Chondrocyte (in vitro differentiated cells): Measurements from ENCODE around the gene DMPK. TPM values are rescaled to one million over a fixed set of nuclear protein-coding genes. Genes with fewer than 3 reads are reported as not detected.

Source experiments
- DNase-seq: peaks from one replicate; pipeline ENCODE4 v3.0.0; 2021; ENCODE audit warnings: mixed read lengths, low spot score
- H3K27ac Mint-ChIP-seq: one replicate; pipeline ENCODE4 v1.8.0; 2021; ENCODE audit warnings: mild to moderate bottlenecking, moderate library complexity, mixed read lengths; ENCODE audit not compliant: unreplicated experiment
- H3K27me3 Mint-ChIP-seq: 2 replicates; pipeline ENCODE4 v1.8.0; 2021; ENCODE audit warnings: low read depth, mixed read lengths
- H3K36me3 Mint-ChIP-seq: 2 replicates; pipeline ENCODE4 v1.8.0; 2021; ENCODE audit warnings: low read depth, mixed read lengths
- H3K4me1 Mint-ChIP-seq: 2 replicates; pipeline ENCODE4 v1.8.0; 2021; ENCODE audit warnings: low read depth, mild to moderate bottlenecking, mixed read lengths
- H3K4me3 Mint-ChIP-seq: one replicate; pipeline ENCODE4 v1.8.0; 2021; ENCODE audit warnings: mild to moderate bottlenecking, moderate library complexity, mixed read lengths; ENCODE audit not compliant: unreplicated experiment
- H3K9me3 Mint-ChIP-seq: 2 replicates; pipeline ENCODE4 v1.8.0; 2021; ENCODE audit warnings: low read depth, mixed read lengths
- CTCF ChIP-seq: fragments of 200-600 bp; sonication (generic); IDR thresholded peaks from 2 replicates; pipeline ENCODE4 v1.5.0; 2021; ENCODE audit warnings: antibody characterized with exemption, mild to moderate bottlenecking, moderate library complexity
- total RNA-seq: library from RNA; stranded (reverse); gene quantifications from 3 replicates; pipeline ENCODE4 v1.2.1, GENCODE V29; 2021

Gene DMPK
- total RNA-seq, 1 donor from 2014 or later: 176 TPM

GRCh38 chr19:45770192-45771101 lies 11.8 kb downstream of the DMPK start:
- peak; percentile 99 for TF ChIP-seq CTCF
- DNase-seq: peak; percentile 99
- H3K36me3 Mint-ChIP-seq: peaks cover 6% of the 10 kb centered on the region
- H3K27ac Mint-ChIP-seq: peak overlapping the region; percentile 95
- peak overlapping the region; percentile 95 for H3K4me3 Mint-ChIP-seq
- no peaks in the 10 kb centered on the region for H3K9me3 Mint-ChIP-seq
- peaks cover 26% of the 10 kb centered on the region for H3K4me1 Mint-ChIP-seq
- no peaks in the 10 kb centered on the region for H3K27me3 Mint-ChIP-seq

- DNase-seq: no peak
- no peak for TF ChIP-seq CTCF
- Mint-ChIP-seq H3K27me3 (no peaks in the 10 kb centered on the region), H3K27ac (peak overlapping the region; percentile 95), H3K36me3 (peaks cover 3% of the 10 kb centered on the region), H3K4me1 (peaks cover 31% of the 10 kb centered on the region), H3K9me3 (no peaks in the 10 kb centered on the region), H3K4me3 (peak overlapping the region; percentile 95)
Observed at GRCh38 chr19:45769821-45770191, 12.5 kb downstream of the DMPK start.

GRCh38 chr19:45768984-45769782 lies 13.1 kb downstream of the DMPK start, which contains the start of gene SIX5:
Gene SIX5 (minus strand): TSS chr19:45769252. CDS start chr19:45768844, 408 bp downstream.
- no peak for TF ChIP-seq CTCF
- peaks cover 37% of the 10 kb centered on the region for H3K4me1 Mint-ChIP-seq
- H3K4me3 Mint-ChIP-seq: peak within 1 kb of the TSS; percentile 95
- peak; percentile 98 for DNase-seq
- H3K27me3 Mint-ChIP-seq: no peaks in the 10 kb centered on the region
- peak within 1 kb of the TSS; percentile 99 for H3K27ac Mint-ChIP-seq
- H3K9me3 Mint-ChIP-seq: no peaks in the 10 kb centered on the region
- peaks cover 3% of the 10 kb centered on the region for H3K36me3 Mint-ChIP-seq

GRCh38 chr19:45768655-45768983 lies 13.7 kb downstream of the DMPK start:
- H3K9me3 Mint-ChIP-seq: no peaks in the 10 kb centered on the region
- H3K27ac Mint-ChIP-seq: peak overlapping the region; percentile 99
- DNase-seq: no peak
- H3K36me3 Mint-ChIP-seq: peaks cover 3% of the 10 kb centered on the region
- peaks cover 37% of the 10 kb centered on the region for H3K4me1 Mint-ChIP-seq
- no peaks in the 10 kb centered on the region for H3K27me3 Mint-ChIP-seq
- TF ChIP-seq CTCF: no peak
- H3K4me3 Mint-ChIP-seq: peak overlapping the region; percentile 95
